ENCODE data around the gene METTL24.
"Not testable (repeated sequence)": the region's sequence is repeated elsewhere in the genome, so short reads cannot be mapped to it uniquely, and the experiment has no call there.

METTL24 gene

DNA sequence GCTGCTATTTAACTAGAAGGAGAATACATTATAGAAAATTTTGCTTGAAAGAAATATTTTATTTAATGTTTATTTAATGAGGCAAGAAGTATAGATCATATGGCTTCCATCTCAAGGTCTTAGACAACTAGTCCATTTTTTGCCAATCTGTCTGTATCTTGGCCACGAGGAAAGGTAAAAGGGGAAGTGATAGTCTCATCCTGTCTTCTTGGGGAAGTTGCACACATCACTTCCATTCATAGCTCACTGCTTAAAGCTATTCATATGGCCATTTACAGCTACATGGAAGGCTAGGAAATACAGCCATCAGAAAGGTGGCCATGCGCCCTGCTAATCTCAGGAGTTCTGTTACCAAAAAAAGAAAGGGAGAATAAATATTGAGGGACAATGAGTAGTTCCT, 50.8 kb downstream of the METTL24 start:
- H3K9me3 ChIP-seq (ENCODE audit: control insufficient read depth in 5 of 5, low read length in 5 of 5): no peaks in the 10 kb centered on the region
- H3K4me1 ChIP-seq (ENCODE audit: control insufficient read depth in 5 of 5, insufficient read depth in 5 of 5, low read length in 5 of 5): peaks cover 0 to 4% (median 0%) of the 10 kb centered on the region in 5 donors
- H3K27me3 ChIP-seq (ENCODE audit: control insufficient read depth in 5 of 5, insufficient read depth in 4 of 5, low read length in 5 of 5): no peaks in the 10 kb centered on the region
- H3K4me3 ChIP-seq (ENCODE audit: low read depth in 1 of 5, low read length in 5 of 5): no peak overlapping the region
- no peak overlapping the region for H3K9ac ChIP-seq (ENCODE audit: low read length in 5 of 5)
- no peaks in the 10 kb centered on the region for H3K36me3 ChIP-seq (ENCODE audit: control insufficient read depth in 5 of 5, insufficient read depth in 5 of 5, low read length in 5 of 5)
- H3K27ac ChIP-seq (ENCODE audit: low read depth, low read length): no peak overlapping the region

DNA sequence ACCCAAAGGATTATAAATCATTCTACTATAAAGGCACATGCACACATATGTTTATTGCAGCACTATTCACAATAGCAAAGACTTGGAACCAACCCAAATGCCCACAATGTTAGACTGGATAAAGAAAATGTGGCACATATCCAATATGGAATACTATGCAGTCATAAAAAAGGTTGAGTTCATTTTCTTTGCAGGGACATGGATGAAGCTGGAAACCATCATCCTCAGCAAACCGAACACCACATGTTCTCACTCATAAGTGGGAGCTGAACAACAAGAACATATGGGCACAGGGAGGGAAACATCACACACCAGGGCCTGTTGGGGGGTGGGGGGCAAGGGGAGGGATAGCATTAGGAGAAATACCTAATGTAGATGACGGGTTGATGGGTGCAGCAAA, 52.3 kb downstream of the METTL24 start:
- H3K4me3 ChIP-seq (ENCODE audit: low read depth in 1 of 5, low read length in 5 of 5); H3K27ac ChIP-seq (ENCODE audit: low read depth, low read length); H3K27me3 ChIP-seq (ENCODE audit: control insufficient read depth in 5 of 5, insufficient read depth in 4 of 5, low read length in 5 of 5); H3K36me3 ChIP-seq (ENCODE audit: control insufficient read depth in 5 of 5, insufficient read depth in 5 of 5, low read length in 5 of 5); H3K9me3 ChIP-seq (ENCODE audit: control insufficient read depth in 5 of 5, low read length in 5 of 5); H3K9ac ChIP-seq (ENCODE audit: low read length in 5 of 5); H3K4me1 ChIP-seq (ENCODE audit: control insufficient read depth in 5 of 5, insufficient read depth in 5 of 5, low read length in 5 of 5): not testable (repeated sequence)

DNA sequence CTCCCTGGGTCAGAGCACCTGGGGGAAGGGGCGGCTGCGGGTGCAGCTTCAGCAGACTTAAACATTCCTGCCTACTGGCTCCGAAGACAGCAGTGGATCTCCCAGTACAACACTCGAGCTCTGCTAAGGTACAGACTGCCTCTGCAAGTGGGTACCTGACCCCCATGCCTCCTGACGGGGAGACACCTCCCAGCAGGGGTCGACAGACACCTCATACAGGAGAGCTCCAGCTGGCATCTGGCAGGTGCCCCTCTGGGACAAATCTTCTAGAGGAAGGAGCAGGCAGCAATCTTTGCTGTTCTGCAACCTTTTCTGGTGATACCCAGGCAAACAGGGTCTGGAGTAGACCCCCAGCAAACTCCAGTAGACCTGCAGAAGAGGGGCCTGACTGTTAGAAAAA, 54.5 kb downstream of the METTL24 start:
- not testable (repeated sequence) for H3K36me3 ChIP-seq (ENCODE audit: control insufficient read depth in 5 of 5, insufficient read depth in 5 of 5, low read length in 5 of 5); H3K27me3 ChIP-seq (ENCODE audit: control insufficient read depth in 5 of 5, insufficient read depth in 4 of 5, low read length in 5 of 5); H3K4me1 ChIP-seq (ENCODE audit: control insufficient read depth in 5 of 5, insufficient read depth in 5 of 5, low read length in 5 of 5); H3K4me3 ChIP-seq (ENCODE audit: low read depth in 1 of 5, low read length in 5 of 5); H3K9me3 ChIP-seq (ENCODE audit: control insufficient read depth in 5 of 5, low read length in 5 of 5); H3K9ac ChIP-seq (ENCODE audit: low read length in 5 of 5); H3K27ac ChIP-seq (ENCODE audit: low read depth, low read length)

DNA sequence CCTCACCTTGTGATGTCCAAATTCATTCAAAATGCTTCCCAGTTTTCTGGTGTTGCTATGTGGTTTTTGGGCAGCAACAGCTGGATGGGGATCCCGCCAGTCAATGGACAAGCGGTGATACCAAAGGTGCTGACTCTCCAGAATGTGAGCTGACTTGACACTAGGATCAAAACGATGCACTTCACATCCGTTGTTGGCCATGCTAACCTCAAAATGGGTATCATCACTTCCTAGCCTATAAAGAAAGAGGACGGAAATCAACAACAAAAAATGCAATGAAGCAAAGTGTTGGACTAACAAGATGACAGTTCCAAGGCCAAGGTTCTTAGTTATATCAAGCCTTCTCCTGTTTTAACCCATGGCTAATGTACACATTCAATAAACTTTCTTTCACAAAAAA, 59.2 kb downstream of the METTL24 start:
- Histone ChIP-seq H3K9me3 (ENCODE audit: control insufficient read depth in 5 of 5, low read length in 5 of 5) (no peaks in the 10 kb centered on the region), H3K27ac (ENCODE audit: low read depth, low read length) (no peak overlapping the region), H3K36me3 (ENCODE audit: control insufficient read depth in 5 of 5, insufficient read depth in 5 of 5, low read length in 5 of 5) (no peaks in the 10 kb centered on the region), H3K4me1 (ENCODE audit: control insufficient read depth in 5 of 5, insufficient read depth in 5 of 5, low read length in 5 of 5) (no peaks in the 10 kb centered on the region), H3K9ac (ENCODE audit: low read length in 5 of 5) (no peak overlapping the region), H3K4me3 (ENCODE audit: low read depth in 1 of 5, low read length in 5 of 5) (no peak overlapping the region), H3K27me3 (ENCODE audit: control insufficient read depth in 5 of 5, insufficient read depth in 4 of 5, low read length in 5 of 5) (no peaks in the 10 kb centered on the region)

DNA sequence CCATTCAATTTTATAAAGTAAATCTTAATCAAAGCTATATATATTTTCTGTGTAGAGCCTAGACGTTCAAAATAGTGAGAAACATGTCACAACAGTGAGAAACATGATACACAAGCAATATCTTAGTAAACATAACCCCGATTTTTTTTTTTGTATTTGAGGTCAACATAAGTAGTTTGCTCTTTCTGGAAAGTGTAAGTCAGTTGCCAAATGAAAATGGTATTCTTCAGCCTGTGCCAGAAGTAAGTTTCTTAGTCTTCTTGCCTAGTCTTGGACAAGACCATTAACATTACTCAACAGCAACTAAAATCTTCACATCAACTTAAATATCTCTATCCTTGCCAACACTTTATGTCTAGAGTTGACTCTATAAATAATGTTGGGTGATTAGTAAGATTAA, 59.7 kb downstream of the METTL24 start:
- Histone ChIP-seq H3K4me1 (ENCODE audit: control insufficient read depth in 5 of 5, insufficient read depth in 5 of 5, low read length in 5 of 5) (no peaks in the 10 kb centered on the region), H3K4me3 (ENCODE audit: low read depth in 1 of 5, low read length in 5 of 5) (no peak overlapping the region), H3K36me3 (ENCODE audit: control insufficient read depth in 5 of 5, insufficient read depth in 5 of 5, low read length in 5 of 5) (no peaks in the 10 kb centered on the region), H3K9me3 (ENCODE audit: control insufficient read depth in 5 of 5, low read length in 5 of 5) (no peaks in the 10 kb centered on the region), H3K9ac (ENCODE audit: low read length in 5 of 5) (no peak overlapping the region), H3K27ac (ENCODE audit: low read depth, low read length) (no peak overlapping the region), H3K27me3 (ENCODE audit: control insufficient read depth in 5 of 5, insufficient read depth in 4 of 5, low read length in 5 of 5) (no peaks in the 10 kb centered on the region)

DNA sequence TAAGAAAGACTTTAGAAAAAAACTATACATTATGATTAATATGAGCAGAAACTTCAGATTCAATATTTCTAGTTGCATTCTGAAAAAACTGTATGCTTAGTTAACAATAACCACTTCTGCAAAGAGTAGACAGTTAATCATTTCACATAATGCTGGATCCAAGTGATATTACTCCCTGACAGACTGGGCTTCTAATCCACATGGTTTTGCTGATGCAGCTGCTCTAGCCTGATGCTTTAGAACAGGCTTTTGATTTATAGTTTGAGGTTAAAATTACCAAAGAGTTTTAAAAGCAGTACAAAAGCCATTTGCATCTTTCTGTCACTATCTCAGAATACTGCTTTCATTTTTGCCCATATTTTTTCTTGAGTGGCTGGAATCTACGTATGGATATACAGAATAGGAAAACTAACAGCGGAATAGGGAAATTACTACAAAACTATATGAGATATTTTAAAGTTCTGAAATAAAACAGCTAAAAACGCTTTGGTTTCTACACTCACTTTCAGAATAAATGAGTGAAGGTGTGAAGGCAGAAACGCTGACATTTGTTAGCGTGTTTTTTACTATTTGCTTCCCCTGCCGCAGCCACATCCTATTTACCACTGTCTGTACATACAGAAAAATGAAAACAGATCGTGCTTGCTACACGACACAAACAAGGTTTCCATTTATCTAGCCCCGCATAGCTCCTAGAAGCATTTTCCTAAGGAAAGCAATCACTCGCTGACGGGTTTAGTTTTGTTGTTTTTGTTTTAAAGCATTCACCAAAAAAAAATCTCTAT, 61.7 kb downstream of the METTL24 start:
- Histone ChIP-seq H3K4me3 (ENCODE audit: low read depth in 1 of 5, low read length in 5 of 5) (peak overlapping the region in 2 of 5 donors; percentile 2 to 14), H3K4me1 (ENCODE audit: control insufficient read depth in 5 of 5, insufficient read depth in 5 of 5, low read length in 5 of 5) (no peaks in the 10 kb centered on the region), H3K9me3 (ENCODE audit: control insufficient read depth in 5 of 5, low read length in 5 of 5) (no peaks in the 10 kb centered on the region), H3K27ac (ENCODE audit: low read depth, low read length) (no peak overlapping the region), H3K36me3 (ENCODE audit: control insufficient read depth in 5 of 5, insufficient read depth in 5 of 5, low read length in 5 of 5) (no peaks in the 10 kb centered on the region), H3K27me3 (ENCODE audit: control insufficient read depth in 5 of 5, insufficient read depth in 4 of 5, low read length in 5 of 5) (no peaks in the 10 kb centered on the region), H3K9ac (ENCODE audit: low read length in 5 of 5) (no peak overlapping the region)

DNA sequence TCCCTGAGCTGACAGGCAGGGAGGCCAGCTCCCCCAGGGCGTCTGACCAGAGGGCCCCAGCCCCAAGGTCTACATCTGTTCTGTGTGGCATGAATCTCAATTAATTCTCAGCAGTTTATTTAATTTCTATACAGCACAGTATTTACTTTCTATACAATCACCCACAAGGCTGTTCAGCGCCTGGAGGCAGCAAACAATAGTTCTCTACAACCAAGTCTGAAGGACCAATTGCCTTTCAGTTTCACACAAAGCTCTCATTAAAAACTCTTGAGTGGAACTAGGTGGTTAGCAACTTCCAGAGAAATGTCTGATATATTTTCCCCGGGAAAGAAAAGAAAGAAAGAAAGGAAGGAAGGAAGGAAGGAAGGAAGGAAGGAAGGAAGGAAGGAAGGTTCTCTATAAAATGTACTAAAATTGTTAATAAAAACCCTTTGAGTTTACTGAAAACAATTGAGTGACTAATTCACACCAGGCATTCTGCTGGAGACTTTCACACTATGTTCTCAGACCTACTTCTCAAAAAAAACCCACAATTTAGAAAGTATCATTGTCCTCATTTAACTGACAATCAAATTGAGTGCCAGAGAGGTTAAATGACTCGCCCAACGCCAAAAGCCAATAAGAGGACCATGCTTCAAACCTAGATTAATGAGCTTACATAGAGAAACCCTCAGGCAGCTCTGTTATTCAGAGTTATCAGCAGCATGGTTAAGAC, 62.5 kb downstream of the METTL24 start:
- H3K9ac ChIP-seq (ENCODE audit: low read length in 5 of 5): no peak overlapping the region
- H3K36me3 ChIP-seq (ENCODE audit: control insufficient read depth in 5 of 5, insufficient read depth in 5 of 5, low read length in 5 of 5): no peaks in the 10 kb centered on the region
- H3K27ac ChIP-seq (ENCODE audit: low read depth, low read length): no peak overlapping the region
- no peak overlapping the region for H3K4me3 ChIP-seq (ENCODE audit: low read depth in 1 of 5, low read length in 5 of 5)
- H3K4me1 ChIP-seq (ENCODE audit: control insufficient read depth in 5 of 5, insufficient read depth in 5 of 5, low read length in 5 of 5): no peaks in the 10 kb centered on the region
- no peaks in the 10 kb centered on the region for H3K27me3 ChIP-seq (ENCODE audit: control insufficient read depth in 5 of 5, insufficient read depth in 4 of 5, low read length in 5 of 5)
- peaks cover 0 to 4% (median 0%) of the 10 kb centered on the region in 5 donors for H3K9me3 ChIP-seq (ENCODE audit: control insufficient read depth in 5 of 5, low read length in 5 of 5)

DNA sequence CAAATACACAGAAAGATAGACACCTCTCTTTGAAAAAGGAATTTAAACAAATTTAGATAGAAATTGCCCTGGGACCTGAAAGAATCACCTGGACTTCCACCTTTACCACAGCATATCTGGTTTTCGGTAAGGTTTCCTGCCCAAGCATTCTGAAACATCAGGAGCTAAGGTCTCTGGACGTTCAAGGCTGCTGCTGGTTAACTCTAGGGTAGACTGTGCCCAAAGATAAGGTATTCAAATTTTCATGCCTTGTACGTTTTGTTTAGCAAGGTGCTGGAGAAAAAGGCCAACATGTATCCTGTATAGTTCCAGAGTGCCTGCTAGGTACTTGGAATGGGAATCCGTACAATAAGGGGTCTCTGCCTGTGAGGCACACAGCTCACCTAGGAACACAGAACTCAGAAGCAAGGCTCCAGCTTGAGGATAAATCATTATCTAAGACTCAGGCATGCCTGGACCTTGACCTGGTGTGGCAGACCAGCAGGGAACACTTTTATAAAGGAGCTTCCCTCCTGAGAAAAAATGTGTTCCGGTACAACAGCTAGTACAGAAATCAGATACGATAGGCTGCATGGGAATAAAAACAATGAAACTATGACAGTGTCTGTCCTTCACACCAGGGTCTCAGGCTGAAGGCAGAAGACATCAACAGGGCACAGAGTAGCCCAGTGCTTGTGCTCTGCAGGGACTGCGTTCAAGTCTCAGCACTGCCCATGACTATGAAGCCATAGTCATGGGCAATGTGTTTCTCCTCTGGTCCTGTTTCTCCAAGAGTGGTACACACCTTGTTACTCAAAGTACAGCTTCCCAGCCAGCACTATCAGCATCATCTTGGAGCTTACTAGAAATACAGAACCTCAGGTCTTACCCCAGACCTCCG, 70.4 kb downstream of the METTL24 start:
- peaks cover 0 to 2% (median 0%) of the 10 kb centered on the region in 5 donors for H3K27me3 ChIP-seq (ENCODE audit: control insufficient read depth in 5 of 5, insufficient read depth in 4 of 5, low read length in 5 of 5)
- H3K4me3 ChIP-seq (ENCODE audit: low read depth in 1 of 5, low read length in 5 of 5): no peak overlapping the region
- no peak overlapping the region for H3K27ac ChIP-seq (ENCODE audit: low read depth, low read length)
- no peak overlapping the region for H3K9ac ChIP-seq (ENCODE audit: low read length in 5 of 5)
- H3K4me1 ChIP-seq (ENCODE audit: control insufficient read depth in 5 of 5, insufficient read depth in 5 of 5, low read length in 5 of 5): peaks cover 0 to 3% (median 0%) of the 10 kb centered on the region in 5 donors
- peaks cover 0 to 15% (median 0%) of the 10 kb centered on the region in 5 donors for H3K9me3 ChIP-seq (ENCODE audit: control insufficient read depth in 5 of 5, low read length in 5 of 5)
- no peaks in the 10 kb centered on the region for H3K36me3 ChIP-seq (ENCODE audit: control insufficient read depth in 5 of 5, insufficient read depth in 5 of 5, low read length in 5 of 5)

DNA sequence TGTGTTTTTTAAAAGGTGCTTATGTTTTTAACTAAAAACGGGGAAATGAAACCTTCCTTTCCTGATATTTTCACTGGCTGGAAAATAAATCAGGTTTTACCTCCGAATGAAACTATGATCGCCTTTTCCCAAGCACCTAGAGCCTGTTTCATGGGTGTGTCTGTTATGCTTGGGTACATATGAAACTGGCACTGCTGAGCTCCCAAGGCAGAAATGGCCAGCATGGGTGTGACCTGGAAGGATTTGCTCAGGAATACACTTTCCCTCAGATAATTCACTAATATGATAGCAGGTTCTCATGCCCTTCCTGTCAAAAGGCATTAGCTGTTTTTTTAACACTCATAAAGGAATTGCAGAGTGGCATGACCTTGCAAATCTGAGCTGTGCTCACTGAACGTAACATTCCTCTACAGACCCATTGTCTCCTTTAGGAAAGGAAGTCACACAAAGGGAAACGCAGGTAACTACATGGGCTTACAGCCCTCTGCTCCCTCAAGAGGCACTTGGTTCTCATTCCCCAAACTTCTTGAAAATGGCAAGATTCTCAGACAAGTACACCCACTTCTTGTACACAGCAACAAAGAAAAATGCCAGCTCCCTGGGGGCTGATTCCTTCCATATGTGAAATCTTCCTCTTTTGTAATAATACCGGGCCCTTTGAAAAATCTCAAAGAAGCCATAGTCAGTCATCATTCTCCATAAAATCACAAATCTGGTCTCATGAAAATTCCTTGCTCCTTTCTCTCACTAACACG, 72.7 kb downstream of the METTL24 start:
- no peak overlapping the region for H3K4me3 ChIP-seq (ENCODE audit: low read depth in 1 of 5, low read length in 5 of 5)
- H3K27me3 ChIP-seq (ENCODE audit: control insufficient read depth in 5 of 5, insufficient read depth in 4 of 5, low read length in 5 of 5): peaks cover 0 to 2% (median 0%) of the 10 kb centered on the region in 5 donors
- H3K9me3 ChIP-seq (ENCODE audit: control insufficient read depth in 5 of 5, low read length in 5 of 5): peaks cover 0 to 12% (median 0%) of the 10 kb centered on the region in 5 donors
- no peak overlapping the region for H3K27ac ChIP-seq (ENCODE audit: low read depth, low read length)
- no peak overlapping the region for H3K9ac ChIP-seq (ENCODE audit: low read length in 5 of 5)
- H3K4me1 ChIP-seq (ENCODE audit: control insufficient read depth in 5 of 5, insufficient read depth in 5 of 5, low read length in 5 of 5): peaks cover 0 to 3% (median 0%) of the 10 kb centered on the region in 5 donors
- H3K36me3 ChIP-seq (ENCODE audit: control insufficient read depth in 5 of 5, insufficient read depth in 5 of 5, low read length in 5 of 5): no peaks in the 10 kb centered on the region

Data from subcutaneous abdominal adipose tissue (tissue), 5 donors.